ENCODE data around the gene GRM4.

GRM4 gene

GRCh38 chr6:34082864-34083626 lies 62.8 kb downstream of the GRM4 start:
- DNase-seq, result no peak

DNA sequence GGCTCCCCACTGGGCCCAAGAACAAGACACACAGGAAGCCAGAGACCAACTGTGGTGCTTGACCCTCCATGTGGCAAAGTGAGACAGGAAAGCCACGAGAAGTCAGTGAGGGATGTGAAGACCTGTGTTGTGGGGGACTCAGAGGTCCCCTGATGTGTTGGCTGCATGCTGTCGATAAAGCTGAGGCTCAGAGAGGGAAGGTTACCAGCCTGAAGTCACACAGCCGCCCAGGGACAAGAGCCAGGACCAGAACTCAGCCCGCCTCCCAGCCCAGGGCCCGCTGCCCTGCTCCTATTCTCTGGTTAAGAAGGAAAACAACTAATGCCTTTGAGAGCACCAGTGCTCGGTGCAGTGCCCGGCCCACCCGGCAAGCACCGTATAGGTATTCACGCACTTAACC lies 63.5 kb downstream of the GRM4 start:
- DNase-seq, result no peak

DNA sequence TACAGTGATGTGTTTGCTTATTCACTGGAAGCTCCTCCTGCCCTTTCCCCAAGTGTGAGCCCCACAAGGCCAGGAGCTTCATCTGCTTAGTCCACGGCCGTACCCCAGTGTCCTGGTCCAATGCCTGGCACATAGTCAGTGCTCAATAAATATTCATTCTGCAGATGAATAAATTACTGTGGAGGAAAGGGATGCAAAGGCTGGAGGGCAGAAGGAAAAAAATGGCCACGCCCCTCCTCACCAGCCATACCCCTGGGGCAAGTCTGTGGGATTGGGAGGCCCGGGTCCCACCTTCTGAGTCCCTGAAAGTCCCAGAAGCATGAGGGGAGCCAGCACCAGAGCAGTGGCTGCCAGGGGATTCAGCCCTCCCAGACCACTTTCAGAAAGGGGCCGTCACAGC lies 65.5 kb downstream of the GRM4 start:
- no peak for DNase-seq

DNA sequence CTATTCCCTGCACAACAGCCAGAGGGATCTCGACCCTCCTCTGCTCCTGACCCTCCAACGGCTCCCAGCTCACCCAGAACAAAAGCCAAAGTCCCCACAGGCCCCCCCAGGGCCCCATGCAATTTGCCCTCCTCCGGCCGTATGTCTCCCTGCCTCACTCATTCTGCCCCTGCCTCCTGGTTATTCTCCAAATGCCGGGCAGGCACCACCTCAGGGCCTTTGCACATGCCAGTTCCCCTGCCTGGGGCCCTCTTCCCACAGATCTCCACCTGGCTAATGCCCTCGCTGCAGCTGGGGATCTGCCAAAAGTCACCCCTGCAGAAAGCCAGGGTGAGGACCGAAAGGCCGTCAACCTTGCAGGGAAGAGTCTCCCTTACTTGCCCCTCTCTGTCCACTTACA lies 66.0 kb downstream of the GRM4 start:
- DNase-seq, result no peak

GRCh38 chr6:34075906-34076305 lies 70.0 kb downstream of the GRM4 start:
- no peak for DNase-seq

DNA sequence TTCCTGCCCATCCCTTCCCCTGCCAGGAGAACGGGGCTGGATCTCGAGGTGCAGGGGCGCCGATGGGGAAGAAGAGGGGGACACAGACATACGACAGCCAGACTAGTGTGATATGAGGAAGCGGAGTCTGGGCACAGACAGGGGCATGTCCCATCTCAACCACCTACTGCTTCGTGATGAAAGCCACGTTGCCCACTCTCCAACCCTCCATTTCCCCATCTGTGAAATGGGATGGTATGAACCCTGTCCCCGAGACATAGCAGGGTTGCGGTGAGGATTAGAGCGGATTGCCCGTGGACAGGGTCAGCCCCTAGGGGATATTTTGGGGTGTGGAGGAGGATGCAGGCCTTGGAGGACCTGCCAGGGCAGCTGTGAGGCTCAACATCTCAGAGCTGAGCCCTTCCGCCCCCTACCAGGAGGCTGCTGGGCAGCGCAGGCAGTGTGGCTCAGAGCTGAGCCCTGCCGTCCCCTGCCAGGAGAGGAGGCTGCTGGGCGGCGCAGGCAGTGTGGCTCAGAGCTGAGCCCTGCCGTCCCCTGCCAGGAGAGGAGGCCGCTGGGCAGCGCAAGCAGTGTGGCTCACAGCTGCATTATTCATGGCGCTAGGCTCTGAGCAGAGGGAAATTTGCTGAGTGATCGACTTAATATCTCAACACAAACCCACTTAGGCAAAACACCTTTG lies 71.7 kb downstream of the GRM4 start:
- no peak for DNase-seq

DNA sequence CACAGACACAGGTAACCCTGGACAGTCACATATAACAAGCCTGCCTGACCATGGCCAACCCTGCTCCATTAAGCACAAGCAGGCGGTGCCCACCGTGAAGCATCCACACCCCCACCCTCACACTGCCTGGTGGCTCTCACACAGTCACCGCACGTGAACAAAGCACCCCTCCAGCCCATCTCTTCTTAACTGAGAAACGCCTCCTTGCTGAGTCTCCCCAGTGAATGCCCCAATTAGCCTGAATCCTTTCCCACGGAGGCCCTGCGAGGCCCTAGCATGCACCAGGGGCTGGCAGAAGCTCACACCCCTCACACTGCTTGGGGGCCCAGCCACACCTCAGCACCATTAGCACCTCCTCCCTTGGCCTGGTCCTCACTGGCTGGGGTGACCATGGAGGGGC lies 72.3 kb downstream of the GRM4 start:
- no peak for DNase-seq

DNA sequence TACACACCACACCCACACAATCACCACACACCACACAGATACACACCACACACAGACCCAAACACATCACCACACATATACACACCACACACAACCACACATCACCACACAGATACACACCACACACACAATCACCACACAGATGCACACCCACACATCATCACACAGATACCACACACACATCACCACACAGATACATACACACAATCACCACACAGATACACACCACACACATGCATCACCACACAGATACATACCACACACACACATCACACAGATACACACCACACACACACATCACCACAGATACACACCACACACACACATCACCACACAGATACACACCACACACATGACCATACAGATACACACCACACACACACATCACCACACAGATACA lies 73.2 kb downstream of the GRM4 start:
- no peak for DNase-seq

DNA sequence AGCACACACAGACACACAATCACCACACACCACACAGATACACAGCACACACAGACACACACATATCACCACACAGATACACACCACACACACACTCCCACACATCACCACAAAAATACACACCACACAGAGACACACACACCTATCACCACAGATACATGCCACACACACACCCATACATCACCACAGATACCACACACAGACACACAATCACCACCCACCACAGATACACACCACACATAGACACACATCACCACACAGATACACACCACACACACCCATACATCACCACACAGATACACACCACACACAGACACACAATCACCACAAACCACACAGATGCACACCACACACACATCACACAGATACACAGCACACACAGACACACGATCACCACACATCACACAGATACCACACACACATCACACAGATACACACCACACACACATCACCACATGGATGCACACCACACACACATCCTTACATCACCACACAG lies 74.0 kb downstream of the GRM4 start:
- DNase-seq, result no peak

DNA sequence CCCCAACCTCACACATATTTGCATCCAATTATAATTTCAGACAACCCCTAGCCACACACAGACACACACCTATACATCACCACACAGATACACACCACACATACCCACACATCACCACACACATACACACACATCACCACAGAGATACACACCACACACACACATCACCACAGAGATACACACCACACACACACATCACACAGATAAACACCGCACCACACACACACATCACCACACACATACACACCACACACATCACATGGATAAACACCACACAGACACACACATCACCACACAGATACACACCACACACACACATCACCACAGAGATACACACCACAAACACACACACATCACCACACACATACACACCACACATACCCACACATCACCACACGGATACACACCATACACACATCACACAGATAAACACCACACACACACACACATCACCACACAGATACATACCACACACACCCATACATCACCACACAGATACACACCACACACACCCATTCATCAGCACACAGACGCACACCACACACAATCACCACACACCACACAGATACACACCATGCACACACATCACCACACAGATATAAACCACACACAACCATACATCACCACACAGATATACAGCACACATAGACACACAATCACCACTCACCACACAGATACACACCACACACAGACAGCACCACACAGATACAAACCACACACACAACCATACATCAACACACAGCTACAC lies 74.6 kb downstream of the GRM4 start:
- DNase-seq, result no peak

DNA sequence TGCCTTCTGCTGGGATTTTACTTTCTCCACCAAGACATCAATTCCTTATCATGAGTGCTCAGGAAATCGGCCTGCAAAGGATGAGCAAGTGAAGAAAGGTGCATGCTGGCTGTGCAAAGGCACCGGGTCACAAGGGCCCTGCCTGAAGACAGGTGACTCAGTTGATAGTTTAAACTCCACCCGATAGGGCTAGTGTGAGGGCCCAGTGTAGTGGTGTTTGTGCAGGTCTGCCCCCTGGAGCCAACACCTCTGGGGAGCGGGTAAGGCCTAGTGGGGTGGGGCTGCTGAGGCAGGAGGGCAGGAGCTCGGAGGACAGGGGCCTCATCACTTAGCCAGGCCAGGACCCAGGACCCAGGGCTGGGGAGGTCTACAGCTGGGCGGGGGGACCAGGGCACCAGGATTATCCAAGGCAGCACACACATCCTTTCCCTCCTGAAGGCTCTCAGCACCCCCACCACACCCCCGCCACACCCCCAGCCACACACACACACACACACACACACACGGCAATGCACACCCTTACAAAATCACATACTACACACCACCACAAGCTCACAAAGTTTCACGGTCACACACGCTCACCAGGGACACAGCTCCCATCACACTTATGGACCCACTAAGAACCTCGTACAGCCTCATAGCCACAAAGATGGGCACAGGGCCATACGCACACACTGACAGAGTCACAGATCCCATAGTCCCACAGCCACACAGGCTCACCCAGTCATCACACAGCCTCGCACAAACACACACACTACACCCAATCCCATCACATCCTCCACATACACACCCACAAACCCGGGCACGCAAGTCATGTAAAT lies 75.4 kb downstream of the GRM4 start:
- no peak for DNase-seq

- no peak for DNase-seq
Measured at GRCh38 chr6:34068462-34069044, 77.3 kb downstream of the GRM4 start.

DNA sequence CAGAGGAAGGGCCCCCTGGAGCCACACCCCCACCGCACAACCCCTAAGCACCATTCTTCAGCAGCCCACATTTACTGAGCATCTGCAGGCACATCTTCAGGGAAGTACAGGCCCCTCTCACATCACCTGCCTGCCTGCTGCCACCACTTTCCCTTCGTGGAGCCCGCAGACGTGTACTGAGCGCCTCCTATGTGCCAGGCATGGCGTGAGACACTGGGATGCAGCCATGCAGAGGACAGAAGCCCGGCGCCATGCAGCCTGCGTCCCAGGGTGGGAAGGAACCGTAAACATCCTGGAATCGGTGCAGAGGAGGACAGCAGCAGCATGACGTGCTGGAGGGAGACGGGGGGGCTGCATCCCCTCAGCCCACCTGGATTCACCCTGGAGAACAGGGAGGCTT lies 78.1 kb downstream of the GRM4 start:
- DNase-seq, result no peak

DNA sequence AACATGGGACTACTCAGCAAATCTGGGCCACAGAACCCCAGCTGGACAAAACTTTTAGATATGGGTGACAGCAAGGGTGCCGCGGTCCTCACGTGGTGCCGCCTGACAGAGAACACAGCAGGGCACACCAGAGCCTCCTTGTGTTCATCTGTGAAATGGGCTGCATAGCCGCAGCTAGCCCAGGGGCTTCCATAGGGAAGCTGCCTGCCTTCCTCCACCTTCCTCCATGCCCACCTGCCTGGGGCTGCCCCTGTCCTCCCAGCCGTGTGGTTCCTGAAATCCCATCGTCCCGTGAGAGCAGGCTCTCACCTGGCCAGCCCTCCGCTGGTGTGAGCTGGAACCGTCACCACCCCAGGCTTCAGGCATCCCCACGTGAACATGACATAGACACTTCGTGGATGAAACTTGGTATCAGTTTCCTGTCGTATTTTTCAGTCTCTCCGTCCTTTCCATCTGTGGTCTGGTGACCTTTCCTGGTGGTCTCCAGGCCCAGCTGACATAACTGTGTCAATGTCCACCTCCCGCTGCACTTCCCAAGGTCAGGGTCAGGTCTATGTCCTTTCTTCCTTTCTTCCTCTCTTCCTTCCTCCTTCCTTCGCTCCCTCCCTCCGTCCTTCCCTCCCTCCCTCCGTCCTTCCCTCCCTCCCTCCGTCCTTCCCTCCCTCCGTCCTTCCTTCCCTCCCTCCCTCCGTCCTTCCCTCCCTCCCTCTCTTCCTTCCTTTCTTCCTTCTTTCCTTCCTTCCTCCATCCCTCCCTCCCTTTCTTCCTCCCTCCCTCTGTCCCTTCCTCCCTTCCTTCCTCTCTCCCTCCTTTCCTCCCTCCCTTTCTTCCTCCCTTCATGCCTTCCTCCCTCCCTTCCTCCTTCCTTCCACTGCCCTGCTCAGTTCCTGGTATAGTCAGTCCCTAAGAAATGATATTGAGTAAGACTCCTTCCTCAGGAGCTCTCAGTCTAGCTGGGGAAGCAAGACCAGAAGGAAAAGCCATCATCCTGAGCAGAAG lies 78.8 kb downstream of the GRM4 start:
- no peak for DNase-seq

DNA sequence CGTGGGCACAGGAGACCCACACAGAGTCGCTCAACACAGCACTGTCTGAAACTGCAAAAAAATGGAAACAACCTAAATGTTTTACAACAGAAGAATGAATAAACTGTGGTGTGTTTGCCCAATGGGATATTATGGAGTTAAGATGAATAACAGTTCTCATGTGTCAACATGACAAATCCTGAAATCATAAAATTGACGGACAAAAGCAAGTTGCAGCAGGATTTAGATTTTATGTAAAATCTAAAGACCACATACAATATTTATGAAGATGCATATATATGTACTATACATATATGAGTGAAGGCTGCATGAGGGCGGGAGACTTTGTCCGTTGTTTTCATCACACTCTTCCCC lies 79.7 kb downstream of the GRM4 start:
- DNase-seq, result no peak

- DNase-seq, result no peak
Measured at GRCh38 chr6:34065466-34066217, 80.2 kb downstream of the GRM4 start.

- DNase-seq, result no peak
Measured at GRCh38 chr6:34064675-34065074, 81.2 kb downstream of the GRM4 start.

DNA sequence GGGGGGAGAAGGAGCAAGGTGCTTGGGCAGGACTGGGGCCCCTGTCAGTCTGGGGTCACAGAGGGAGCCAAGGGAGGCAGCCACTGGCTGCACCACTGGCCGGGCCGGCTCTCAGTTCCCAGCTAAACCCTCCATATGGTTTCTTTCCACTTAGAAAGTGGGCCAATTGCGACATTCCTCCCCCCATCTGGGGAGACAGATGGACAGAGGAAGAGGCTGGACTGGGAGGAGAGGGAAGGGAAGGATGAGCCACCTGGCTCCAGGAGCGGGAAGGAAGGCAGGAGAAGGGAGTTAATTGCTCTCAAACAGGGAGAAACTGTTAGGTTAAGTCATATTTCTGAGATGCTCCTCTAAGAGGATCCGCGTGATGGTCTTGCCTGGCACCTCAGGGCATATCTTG lies 82.2 kb downstream of the GRM4 start:
- no peak for DNase-seq

DNA sequence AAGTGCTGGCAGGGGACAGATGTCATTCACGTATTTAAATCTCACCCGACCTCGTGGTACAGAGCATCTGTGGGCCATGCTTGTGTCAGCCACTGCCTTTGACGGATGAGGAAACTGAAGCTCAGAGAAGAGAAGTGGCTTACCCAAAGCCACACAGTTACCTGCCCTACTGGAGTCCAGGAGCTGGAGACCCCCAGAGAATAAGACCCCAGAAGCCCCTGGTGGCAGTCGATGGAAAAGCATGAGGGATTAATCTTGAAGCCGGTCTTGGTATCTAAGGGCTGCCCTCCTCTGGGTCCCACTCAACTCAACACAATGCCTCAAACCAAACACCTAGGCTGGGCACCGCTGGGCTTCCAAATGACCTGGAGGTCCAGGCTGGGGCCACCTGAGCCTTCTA lies 83.1 kb downstream of the GRM4 start:
- no peak for DNase-seq

- DNase-seq, result no peak
Measured at GRCh38 chr6:34062156-34062555, 83.7 kb downstream of the GRM4 start.

DNA sequence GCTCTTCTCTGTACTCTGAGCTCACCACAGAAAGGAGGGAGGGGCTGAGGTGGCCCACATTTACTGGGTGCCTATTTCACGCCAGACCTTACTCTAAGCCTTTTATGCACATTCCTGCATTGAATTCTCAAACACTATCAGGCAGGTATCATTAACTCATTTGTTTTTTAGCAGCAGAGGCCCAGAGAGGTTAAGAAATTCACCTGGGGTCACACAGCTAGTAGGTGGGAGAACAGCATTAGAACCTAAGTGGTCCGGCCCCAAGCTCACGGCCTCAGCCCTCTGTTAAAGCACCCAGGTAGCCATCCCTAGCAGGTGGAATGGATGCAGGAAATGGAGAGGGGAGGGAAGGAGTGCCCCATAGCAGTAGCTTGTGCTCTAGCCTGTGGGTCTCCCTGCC lies 84.5 kb downstream of the GRM4 start:
- DNase-seq, result no peak

Data from activated CD4-positive, alpha-beta T cell treated with anti-CD3 and anti-CD28 coated beads, Interleukin-2, amount 50 U/mL, for 48 hours (primary cell).